Activated CD8-positive, alpha-beta memory T cell treated with anti-CD3 and anti-CD28 coated beads, Interleukin-2, amount 50 U/mL, for 4 hours (primary cell): ENCODE data around the gene GRAPL.
A peak's percentile ranks its signal among the peaks of the same experiment; 100 is the strongest.
"Not testable (repeated sequence)": the region's sequence is repeated elsewhere in the genome, so short reads cannot be mapped to it uniquely, and the experiment has no call there.

Source experiments
- DNase-seq: peaks from one replicate; pipeline ENCODE4 v3.0.0-alpha.2; 2020

Gene GRAPL

GRCh38 chr17:19127148-19127980 is at the start of gene GRAPL:
GRAPL (plus strand) TSS chr17:19127589; CDS start chr17:19127620, 31 bp downstream.
- DNase-seq = not testable (repeated sequence)

GRCh38 chr17:19088804-19089685 is 38.3 kb upstream of the GRAPL start:
- DNase-seq = not testable (repeated sequence)

- DNase-seq = not testable (repeated sequence)
Observed at GRCh38 chr17:19090058-19090772, 37.2 kb upstream of the GRAPL start.

GRCh38 chr17:19092737-19093683 is 34.4 kb upstream of the GRAPL start:
- DNase-seq = not testable (repeated sequence)

- DNase-seq = not testable (repeated sequence)
Observed at GRCh38 chr17:19093684-19094438, 33.5 kb upstream of the GRAPL start.

- not testable (repeated sequence) for DNase-seq
Observed at GRCh38 chr17:19108517-19108916, 18.9 kb upstream of the GRAPL start.

GRCh38 chr17:19110189-19111097 is 16.9 kb upstream of the GRAPL start:
- not testable (repeated sequence) for DNase-seq

- DNase-seq = peak; percentile 38
Observed at GRCh38 chr17:19111111-19111711, 16.2 kb upstream of the GRAPL start.

- DNase-seq = not testable (repeated sequence)
Observed at GRCh38 chr17:19111801-19112458, 15.5 kb upstream of the GRAPL start.

GRCh38 chr17:19112459-19112826 is 14.9 kb upstream of the GRAPL start:
- not testable (repeated sequence) for DNase-seq

GRCh38 chr17:19118695-19119094 is 8.7 kb upstream of the GRAPL start:
- not testable (repeated sequence) for DNase-seq

GRCh38 chr17:19125289-19125688 is 2.1 kb upstream of the GRAPL start:
- DNase-seq = not testable (repeated sequence)

GRCh38 chr17:19129500-19129899 is 2.1 kb downstream of the GRAPL start:
- DNase-seq = not testable (repeated sequence)

- not testable (repeated sequence) for DNase-seq
Observed at GRCh38 chr17:19131108-19131507, 3.7 kb downstream of the GRAPL start.

- not testable (repeated sequence) for DNase-seq
Observed at GRCh38 chr17:19131772-19132171, 4.4 kb downstream of the GRAPL start.

- DNase-seq = not testable (repeated sequence)
Observed at GRCh38 chr17:19133793-19134192, 6.4 kb downstream of the GRAPL start.

- not testable (repeated sequence) for DNase-seq
Observed at GRCh38 chr17:19135391-19135790, 8.0 kb downstream of the GRAPL start.

- DNase-seq = not testable (repeated sequence)
Observed at GRCh38 chr17:19136138-19136537, 8.7 kb downstream of the GRAPL start.

- not testable (repeated sequence) for DNase-seq
Observed at GRCh38 chr17:19136605-19137004, 9.2 kb downstream of the GRAPL start.
